LNCAP (cell line): ENCODE results near the gene MAP2K5.

Source experiments
- TF ChIP-seq, protein P1 (sequence below): fragments of 450-650 bp; IDR thresholded peaks from 2 replicates; pipeline ENCODE4 v1.5.1; 2017; ENCODE audit warnings: mild to moderate bottlenecking

MAP2K5 gene

DNA sequence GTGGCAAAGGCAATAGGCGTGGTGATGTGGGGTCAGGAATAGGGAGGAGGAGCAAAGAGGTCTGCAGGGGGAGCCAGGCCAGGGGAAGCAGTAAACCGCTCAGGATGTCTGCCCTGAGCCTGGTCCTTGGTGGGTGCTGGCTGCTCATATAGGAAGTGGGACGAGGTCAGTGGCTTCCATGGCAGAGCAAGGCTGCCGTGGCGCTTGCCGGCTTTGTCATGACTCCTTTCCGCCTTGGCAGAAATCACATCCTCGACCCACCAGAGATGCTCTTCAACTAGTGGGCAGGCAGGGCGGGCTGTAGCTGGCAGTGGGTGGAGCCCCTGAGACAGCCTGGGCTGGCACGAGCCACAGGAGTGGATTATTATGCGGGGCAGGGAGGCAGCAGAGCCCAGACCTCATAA is 269.7 kb downstream of the MAP2K5 start:
- TF ChIP-seq, protein P1, sequence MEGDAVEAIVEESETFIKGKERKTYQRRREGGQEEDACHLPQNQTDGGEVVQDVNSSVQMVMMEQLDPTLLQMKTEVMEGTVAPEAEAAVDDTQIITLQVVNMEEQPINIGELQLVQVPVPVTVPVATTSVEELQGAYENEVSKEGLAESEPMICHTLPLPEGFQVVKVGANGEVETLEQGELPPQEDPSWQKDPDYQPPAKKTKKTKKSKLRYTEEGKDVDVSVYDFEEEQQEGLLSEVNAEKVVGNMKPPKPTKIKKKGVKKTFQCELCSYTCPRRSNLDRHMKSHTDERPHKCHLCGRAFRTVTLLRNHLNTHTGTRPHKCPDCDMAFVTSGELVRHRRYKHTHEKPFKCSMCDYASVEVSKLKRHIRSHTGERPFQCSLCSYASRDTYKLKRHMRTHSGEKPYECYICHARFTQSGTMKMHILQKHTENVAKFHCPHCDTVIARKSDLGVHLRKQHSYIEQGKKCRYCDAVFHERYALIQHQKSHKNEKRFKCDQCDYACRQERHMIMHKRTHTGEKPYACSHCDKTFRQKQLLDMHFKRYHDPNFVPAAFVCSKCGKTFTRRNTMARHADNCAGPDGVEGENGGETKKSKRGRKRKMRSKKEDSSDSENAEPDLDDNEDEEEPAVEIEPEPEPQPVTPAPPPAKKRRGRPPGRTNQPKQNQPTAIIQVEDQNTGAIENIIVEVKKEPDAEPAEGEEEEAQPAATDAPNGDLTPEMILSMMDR = no peak

DNA sequence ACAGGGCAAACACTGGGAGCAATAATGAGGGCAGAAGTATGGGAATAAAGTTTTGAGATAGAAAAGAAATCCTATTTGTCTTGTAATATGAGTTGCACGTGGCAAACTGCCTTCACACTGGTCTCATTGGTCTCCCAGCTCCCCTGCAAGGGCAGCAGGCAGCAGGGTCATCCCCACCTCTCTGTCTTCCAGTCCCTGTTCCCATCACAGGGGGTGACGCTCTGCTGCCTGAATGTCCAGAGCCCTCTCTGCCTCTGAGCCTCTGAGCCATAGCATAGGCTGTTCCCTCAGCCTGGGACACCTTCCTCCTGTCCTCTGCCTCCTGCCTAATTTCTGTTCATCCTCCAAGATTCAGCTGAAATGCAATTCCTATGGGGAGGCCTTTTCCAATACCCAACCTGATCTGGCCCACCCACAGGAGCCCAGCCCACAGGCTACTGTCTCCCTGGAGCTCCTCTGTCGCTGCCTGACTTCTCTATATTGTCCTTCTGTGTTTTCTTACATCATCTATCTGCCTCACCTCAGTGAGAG is 270.7 kb downstream of the MAP2K5 start:
- TF ChIP-seq, protein P1 = no peak

DNA sequence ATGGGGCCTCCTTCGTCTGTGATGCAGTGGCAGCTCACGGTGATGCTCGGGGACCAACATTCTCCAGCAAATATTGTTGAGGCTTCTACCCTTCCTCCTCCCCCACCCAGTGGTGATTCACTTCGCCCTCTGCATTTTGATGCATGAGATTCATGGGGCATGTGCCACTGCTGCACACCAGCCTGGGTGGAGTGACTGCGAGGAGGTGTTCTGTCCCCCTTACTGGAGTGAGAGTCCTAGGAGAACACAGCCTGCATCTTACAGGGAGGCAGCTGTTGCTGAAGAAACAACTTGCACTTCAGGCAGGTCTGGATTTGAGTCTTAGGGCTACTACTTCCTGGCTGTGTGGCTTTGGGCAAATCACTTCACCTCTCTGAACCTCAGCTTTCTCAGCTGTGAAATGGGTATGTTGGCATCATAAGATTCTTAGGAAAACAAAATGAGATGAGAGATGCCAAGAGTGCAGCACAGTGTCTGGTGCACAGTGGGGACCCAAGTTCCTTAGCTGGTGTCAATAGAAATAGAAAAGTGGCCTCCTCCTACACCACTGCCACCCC is 272.6 kb downstream of the MAP2K5 start:
- TF ChIP-seq, protein P1 = no peak

DNA sequence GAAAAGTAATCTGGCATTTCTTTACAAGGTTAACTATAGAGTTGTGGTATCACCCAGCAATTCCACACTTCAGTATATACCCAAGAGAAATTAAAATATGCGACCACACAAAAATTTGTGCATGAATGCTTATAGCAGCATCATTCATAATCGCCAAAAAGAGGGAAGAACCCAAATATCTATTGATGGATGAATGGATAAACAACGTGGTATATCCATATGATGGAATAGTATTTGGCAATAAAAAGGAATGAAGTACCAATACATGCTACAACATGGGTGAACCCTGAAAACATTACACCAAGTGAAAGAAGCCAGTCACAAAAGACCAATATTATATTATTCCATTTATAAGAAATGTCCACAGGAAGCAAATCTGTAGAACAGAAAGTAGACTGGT is 274.2 kb downstream of the MAP2K5 start:
- TF ChIP-seq, protein P1 = no peak

DNA sequence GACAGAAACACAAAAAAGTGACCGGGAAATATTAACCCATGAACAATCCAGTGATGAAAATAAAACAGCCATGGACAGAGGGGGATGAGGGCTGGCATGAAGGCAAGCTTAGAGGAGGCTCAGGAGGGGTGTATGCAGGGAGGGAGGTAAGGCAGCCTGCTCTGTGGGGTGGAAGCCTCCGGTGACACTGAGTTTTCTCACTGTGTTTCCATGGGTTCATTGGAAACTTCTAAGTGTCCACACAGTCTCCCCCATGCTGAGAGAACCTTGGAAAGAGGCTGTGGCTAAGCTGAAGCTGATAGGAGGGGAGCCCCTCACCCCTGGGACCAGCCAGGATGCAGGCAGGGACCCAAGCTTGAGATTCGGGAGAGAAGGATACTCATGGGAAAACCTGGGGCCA is 276.0 kb downstream of the MAP2K5 start:
- TF ChIP-seq, protein P1 = no peak

DNA sequence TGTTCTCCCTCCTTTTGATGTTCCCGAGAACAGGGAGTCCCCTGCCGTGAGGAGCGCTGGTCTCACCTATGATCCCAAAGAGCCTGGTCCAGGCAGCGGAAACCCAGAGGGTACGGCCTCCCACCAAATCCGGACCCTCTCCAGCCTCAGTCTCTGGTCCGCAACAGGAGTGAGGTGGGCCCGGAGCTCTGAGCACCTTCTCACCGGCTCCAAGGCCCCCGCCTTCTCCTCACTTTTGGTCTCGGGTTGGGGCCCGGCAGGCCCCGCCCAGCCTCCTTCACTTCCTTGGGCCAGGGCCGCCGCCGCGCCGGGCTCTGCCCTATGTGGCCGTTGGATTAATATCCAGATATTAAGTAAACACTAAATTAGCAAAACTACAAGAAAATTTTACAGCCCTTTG is 277.1 kb downstream of the MAP2K5 start:
- TF ChIP-seq, protein P1 = no peak

DNA sequence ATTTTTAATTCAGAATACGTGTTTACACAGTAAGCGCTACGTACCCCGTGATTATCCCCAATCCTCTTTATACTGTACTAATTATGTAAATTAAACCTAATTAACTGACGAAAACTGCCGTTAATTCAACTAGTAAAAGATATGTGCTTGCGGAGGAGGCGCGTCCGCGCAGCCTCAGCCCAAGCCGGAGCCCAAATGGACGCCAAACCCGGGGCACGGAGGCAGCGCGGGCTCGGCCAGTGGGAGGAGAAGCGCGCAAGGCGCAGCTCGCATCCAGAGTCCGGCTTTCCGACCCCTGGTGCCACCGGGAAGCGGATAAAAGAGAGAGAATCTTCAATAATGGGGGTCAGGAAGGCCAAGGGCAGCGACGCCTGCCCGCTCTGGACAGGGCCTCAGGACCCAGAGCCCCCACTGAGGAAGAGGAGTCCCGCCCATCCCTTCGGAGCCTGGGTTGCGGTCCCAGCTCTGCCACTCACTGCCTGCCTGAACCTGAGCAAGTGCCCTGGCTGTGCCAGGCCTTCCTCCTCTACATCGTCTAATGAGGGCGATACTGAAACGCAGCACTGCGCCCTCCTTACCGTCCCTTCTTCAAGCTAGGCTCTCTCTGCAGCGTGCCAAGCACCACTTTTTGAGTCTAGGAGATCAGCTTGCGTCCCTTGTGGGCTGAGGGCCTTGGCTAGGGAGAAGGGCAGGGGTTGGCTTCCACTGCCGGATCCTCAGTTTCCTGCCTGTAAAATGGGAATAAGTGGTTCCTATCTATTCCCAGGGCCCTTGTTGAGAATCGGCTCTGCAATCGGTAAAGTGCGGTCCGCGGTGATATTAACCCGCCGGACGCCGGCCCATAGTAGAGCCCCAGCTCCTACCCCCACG is 277.9 kb downstream of the MAP2K5 start:
- TF ChIP-seq, protein P1 = no peak
